ENCODE results near the gene HARS2. TPM values are rescaled to one million over a fixed set of nuclear protein-coding genes. Genes with fewer than 3 reads are reported as not detected.

HARS2 gene
- total RNA-seq, 4 donors from 2014 or later, result 25.2 to 36.0 (median 27.0) TPM

DNA sequence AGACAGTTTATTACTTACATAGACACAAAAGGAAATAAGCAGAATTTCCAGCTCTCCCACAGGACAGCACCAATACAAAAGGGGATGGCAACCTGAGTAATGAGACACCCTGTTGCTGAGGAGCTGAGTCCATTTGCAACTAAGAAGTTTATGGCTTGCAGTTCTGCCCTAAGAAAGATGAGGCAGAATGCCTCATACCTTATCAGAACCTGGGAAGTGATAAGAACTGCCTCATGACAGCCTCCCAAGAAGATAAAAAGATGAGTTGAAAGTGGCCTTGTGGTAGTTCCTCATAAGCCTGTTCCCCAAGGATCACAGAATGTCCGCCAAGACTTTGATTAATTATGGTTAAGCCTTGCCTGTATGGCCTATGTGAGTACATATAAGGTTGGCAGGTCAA is 50.7 kb downstream of the HARS2 start:
- intact Hi-C loops (cut with DNase I; ENCODE audit: low total_unique reads) (no loop called here), in situ Hi-C loops (cut with MboI; ENCODE audit: low sequenced_read_pairs in 4 of 4) (no loop called here)
- Histone ChIP-seq H3K36me3 (no peaks in the 10 kb centered on the region), H3K4me3 (no peak overlapping the region), H3K9me3 (no peaks in the 10 kb centered on the region), H3K27me3 (no peaks in the 10 kb centered on the region), H3K27ac (no peak overlapping the region), H3K4me1 (no peaks in the 10 kb centered on the region)
- DNase-seq (no peak), ATAC-seq (no peak)
- TF ChIP-seq, protein P1, sequence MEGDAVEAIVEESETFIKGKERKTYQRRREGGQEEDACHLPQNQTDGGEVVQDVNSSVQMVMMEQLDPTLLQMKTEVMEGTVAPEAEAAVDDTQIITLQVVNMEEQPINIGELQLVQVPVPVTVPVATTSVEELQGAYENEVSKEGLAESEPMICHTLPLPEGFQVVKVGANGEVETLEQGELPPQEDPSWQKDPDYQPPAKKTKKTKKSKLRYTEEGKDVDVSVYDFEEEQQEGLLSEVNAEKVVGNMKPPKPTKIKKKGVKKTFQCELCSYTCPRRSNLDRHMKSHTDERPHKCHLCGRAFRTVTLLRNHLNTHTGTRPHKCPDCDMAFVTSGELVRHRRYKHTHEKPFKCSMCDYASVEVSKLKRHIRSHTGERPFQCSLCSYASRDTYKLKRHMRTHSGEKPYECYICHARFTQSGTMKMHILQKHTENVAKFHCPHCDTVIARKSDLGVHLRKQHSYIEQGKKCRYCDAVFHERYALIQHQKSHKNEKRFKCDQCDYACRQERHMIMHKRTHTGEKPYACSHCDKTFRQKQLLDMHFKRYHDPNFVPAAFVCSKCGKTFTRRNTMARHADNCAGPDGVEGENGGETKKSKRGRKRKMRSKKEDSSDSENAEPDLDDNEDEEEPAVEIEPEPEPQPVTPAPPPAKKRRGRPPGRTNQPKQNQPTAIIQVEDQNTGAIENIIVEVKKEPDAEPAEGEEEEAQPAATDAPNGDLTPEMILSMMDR (IDR thresholded peaks at IDR 0.05 in 4 of 5, conservative IDR thresholded peaks at IDR 0.05 in 1 of 5), result no peak
- TF ChIP-seq POLR2A (IDR thresholded peaks at IDR 0.05), result no peak

Small RNA genes lying within 50 kb of the gene (microRNA-seq; reads per million reads assigned to microRNA genes)
- 0 to 1.2 reads per million in 2 donors for gene MIR3655 (ENCODE audit: borderline replicate concordance in 2 of 2)

Other genes with a start within 250 kb of the HARS2 start
- 100 to 1,000 TPM in 1 of 4 donors, 10 to 100 TPM in 3; 38.6 to 118 (median 51.8) TPM for gene EIF4EBP3, start 143.8 kb upstream of the HARS2 start, total RNA-seq
- 10 to 100 TPM; 34.1 to 67.3 (median 40.6) TPM for gene SRA1, start 134.0 kb upstream of the HARS2 start, total RNA-seq
- gene APBB3, start 126.9 kb upstream of the HARS2 start, total RNA-seq, result 10 to 100 TPM in 2 of 4 donors, 1 to 10 TPM in 2; 4.1 to 12.5 (median 9.0) TPM
- 100 to 1,000 TPM in 2 of 4 donors, 10 to 100 TPM in 2; 71.7 to 152 (median 114) TPM for gene SLC35A4, start 126.6 kb upstream of the HARS2 start, total RNA-seq
- gene CD14, start 58.3 kb upstream of the HARS2 start, total RNA-seq, result 10 to 100 TPM; 12.2 to 22.9 (median 16.1) TPM
- 10 to 100 TPM in 2 of 4 donors, 1 to 10 TPM in 2; 5.1 to 15.4 (median 9.5) TPM for gene TMCO6, start 52.0 kb upstream of the HARS2 start, total RNA-seq
- gene NDUFA2, start 43.8 kb upstream of the HARS2 start, total RNA-seq, result 100 to 1,000 TPM in 2 of 4 donors, 10 to 100 TPM in 2; 86.9 to 121 (median 102) TPM
- gene IK, start 43.6 kb upstream of the HARS2 start, total RNA-seq, result 100 to 1,000 TPM in 3 of 4 donors, 10 to 100 TPM in 1; 94.5 to 169 (median 143) TPM
- 10 to 100 TPM; 10.9 to 18.7 (median 15.1) TPM for gene WDR55, start 26.6 kb upstream of the HARS2 start, total RNA-seq
- 1 to 10 TPM in 2 of 4 donors, under 1 TPM in 1, not detected in 1; 0.20 to 5.0 (median 1.8) TPM for gene DND1, start 17.9 kb upstream of the HARS2 start, total RNA-seq
- 10 to 100 TPM; 38.2 to 72.9 (median 59.4) TPM for gene HARS1, start 85 bp upstream of the HARS2 start, total RNA-seq
- 10 to 100 TPM; 44.2 to 56.5 (median 51.9) TPM for gene ZMAT2, start 9.0 kb downstream of the HARS2 start, total RNA-seq
- gene PCDHA1, start 94.7 kb downstream of the HARS2 start, total RNA-seq, result not detected
- gene PCDHA2, start 103.4 kb downstream of the HARS2 start, total RNA-seq, result under 1 TPM in 1 of 4 donors, not detected in 3; 0.12 TPM
- gene PCDHA3, start 109.6 kb downstream of the HARS2 start, total RNA-seq, result under 1 TPM in 2 of 4 donors, not detected in 2; 0.07 to 0.20 TPM
- under 1 TPM in 2 of 4 donors, not detected in 2; 0.20 to 0.23 TPM for gene PCDHA4, start 115.6 kb downstream of the HARS2 start, total RNA-seq
- gene PCDHA5, start 130.2 kb downstream of the HARS2 start, total RNA-seq, result not detected
- under 1 TPM in 2 of 4 donors, not detected in 2; 0.10 to 0.19 TPM for gene PCDHA6, start 136.5 kb downstream of the HARS2 start, total RNA-seq
- under 1 TPM in 2 of 4 donors, not detected in 2; 0.15 to 0.24 TPM for gene PCDHA7, start 142.8 kb downstream of the HARS2 start, total RNA-seq
- under 1 TPM in 1 of 4 donors, not detected in 3; 0.18 TPM for gene PCDHA8, start 149.7 kb downstream of the HARS2 start, total RNA-seq
- gene PCDHA9, start 156.9 kb downstream of the HARS2 start, total RNA-seq, result under 1 TPM in 2 of 4 donors, not detected in 2; 0.07 TPM
- under 1 TPM in 3 of 4 donors, not detected in 1; 0.05 to 0.15 (median 0.07) TPM for gene PCDHA10, start 164.4 kb downstream of the HARS2 start, total RNA-seq
- not detected for gene PCDHA11, start 177.5 kb downstream of the HARS2 start, total RNA-seq
- under 1 TPM in 1 of 4 donors, not detected in 3; 0.05 TPM for gene PCDHA12, start 183.9 kb downstream of the HARS2 start, total RNA-seq
- not detected for gene PCDHA13, start 190.7 kb downstream of the HARS2 start, total RNA-seq
- under 1 TPM in 1 of 4 donors, not detected in 3; 0.13 TPM for gene PCDHAC1, start 234.8 kb downstream of the HARS2 start, total RNA-seq